ENCODE results near the gene RALGAPA2.

Gene RALGAPA2

GRCh38 chr20:20721489-20721888 lies 9.0 kb upstream of the RALGAPA2 start:
- DNase-seq (ENCODE audit: low read depth in 2 of 2), result no peak

- DNase-seq (ENCODE audit: low read depth in 2 of 2), result no peak
Measured at GRCh38 chr20:20720158-20720557, 7.7 kb upstream of the RALGAPA2 start.

- DNase-seq (ENCODE audit: low read depth in 2 of 2), result no peak
Measured at GRCh38 chr20:20719411-20719810, 7.0 kb upstream of the RALGAPA2 start.

GRCh38 chr20:20713244-20713765 lies 861 bp upstream of the RALGAPA2 start:
- no peak for DNase-seq (ENCODE audit: low read depth in 2 of 2)

- DNase-seq (ENCODE audit: low read depth in 2 of 2), result no peak
Measured at GRCh38 chr20:20712004-20712473, 405 bp downstream of the RALGAPA2 start.

- no peak for DNase-seq (ENCODE audit: low read depth in 2 of 2)
Measured at GRCh38 chr20:20711413-20711812, 1.0 kb downstream of the RALGAPA2 start.

GRCh38 chr20:20710443-20711315 lies 1.8 kb downstream of the RALGAPA2 start:
- DNase-seq (ENCODE audit: low read depth in 2 of 2), result no peak

- DNase-seq (ENCODE audit: low read depth in 2 of 2), result no peak
Measured at GRCh38 chr20:20709887-20710286, 2.6 kb downstream of the RALGAPA2 start.

GRCh38 chr20:20706285-20706684 lies 6.2 kb downstream of the RALGAPA2 start:
- no peak for DNase-seq (ENCODE audit: low read depth in 2 of 2)

GRCh38 chr20:20702330-20703245 lies 9.9 kb downstream of the RALGAPA2 start:
- no peak for DNase-seq (ENCODE audit: low read depth in 2 of 2)

- DNase-seq (ENCODE audit: low read depth in 2 of 2), result no peak
Measured at GRCh38 chr20:20699917-20700316, 12.5 kb downstream of the RALGAPA2 start.

GRCh38 chr20:20699144-20699543 lies 13.3 kb downstream of the RALGAPA2 start:
- DNase-seq (ENCODE audit: low read depth in 2 of 2), result no peak

GRCh38 chr20:20697325-20697845 lies 15.1 kb downstream of the RALGAPA2 start:
- no peak for DNase-seq (ENCODE audit: low read depth in 2 of 2)

GRCh38 chr20:20695250-20695816 lies 17.1 kb downstream of the RALGAPA2 start:
- DNase-seq (ENCODE audit: low read depth in 2 of 2), result no peak

- no peak for DNase-seq (ENCODE audit: low read depth in 2 of 2)
Measured at GRCh38 chr20:20694591-20694990, 17.9 kb downstream of the RALGAPA2 start.

GRCh38 chr20:20692587-20692986 lies 19.9 kb downstream of the RALGAPA2 start:
- no peak for DNase-seq (ENCODE audit: low read depth in 2 of 2)

- no peak for DNase-seq (ENCODE audit: low read depth in 2 of 2)
Measured at GRCh38 chr20:20691477-20692235, 20.8 kb downstream of the RALGAPA2 start.

- DNase-seq (ENCODE audit: low read depth in 2 of 2), result no peak
Measured at GRCh38 chr20:20690676-20691476, 21.6 kb downstream of the RALGAPA2 start.

- no peak for DNase-seq (ENCODE audit: low read depth in 2 of 2)
Measured at GRCh38 chr20:20687319-20687718, 25.1 kb downstream of the RALGAPA2 start.

- DNase-seq (ENCODE audit: low read depth in 2 of 2), result no peak
Measured at GRCh38 chr20:20685635-20686034, 26.8 kb downstream of the RALGAPA2 start.
